Right atrium auricular region (tissue), 2 donors: ENCODE measurements around the gene MAN1C1. TPM values are rescaled to one million over a fixed set of nuclear protein-coding genes. Genes with fewer than 3 reads are reported as not detected.

Experiments
- DNase-seq: peaks from one replicate; pipeline ENCODE4 v3.0.0-alpha.2; 2019; ENCODE audit warnings: low spot score
- H3K27ac ChIP-seq, 2 donors: fragments of 200-600 bp; sonication (generic); 1 replicate in 1 of 2; 2 replicates in 1 of 2; pipeline ENCODE4 v1.5.1; 2016 to 2019
- H3K27me3 ChIP-seq, 2 donors: fragments of 200-600 bp; sonication (generic); one replicate each; pipeline versions ENCODE4 v1.5.1 to v1.6.0; 2017 to 2019
- H3K36me3 ChIP-seq: fragments of 200-600 bp; sonication (generic); one replicate; pipeline ENCODE4 v1.5.1; 2016
- H3K4me1 ChIP-seq, 2 donors: fragments of 200-600 bp; sonication (generic); one replicate each; pipeline versions ENCODE4 v1.5.1 to v1.6.0; 2017 to 2019
- H3K4me3 ChIP-seq, 2 donors: fragments of 200-600 bp; sonication (generic); 1 replicate in 1 of 2; 2 replicates in 1 of 2; pipeline ENCODE4 v1.5.1; 2017 to 2019; ENCODE audit warnings: mild to moderate bottlenecking in 1 of 2, moderate library complexity in 1 of 2
- H3K9me3 ChIP-seq, 2 donors: fragments of 200-600 bp; sonication (generic); one replicate each; pipeline ENCODE4 v1.5.1; 2019
- CTCF ChIP-seq, 2 donors: fragments of 200-600 bp; sonication (generic); IDR thresholded peaks; one replicate each; pipeline ENCODE4 v1.5.1; 2019; ENCODE audit warnings: antibody characterized with exemption in 2 of 2
- total RNA-seq, 2 donors: library from RNA; depleted of rRNA; stranded (reverse); fragments of >200 nt; gene quantifications; one replicate each; pipeline ENCODE4 v1.1.0, GENCODE V29; 2016

MAN1C1 gene
- total RNA-seq, 2 donors from 2014 or later, result 9.4 to 13.6 TPM

GRCh38 chr1:25699500-25700143, 83.0 kb downstream of the MAN1C1 start:
- TF ChIP-seq CTCF (IDR thresholded peaks at IDR 0.05), result no peak
- DNase-seq, result no peak
- H3K4me3 ChIP-seq, result no peak overlapping the region

GRCh38 chr1:25700144-25700523, 83.5 kb downstream of the MAN1C1 start:
- H3K27ac ChIP-seq, result peak overlapping the region; percentile 75 to 89

More at GRCh38 chr1:25699500-25700143, 83.0 kb downstream of the MAN1C1 start:
- Histone ChIP-seq H3K27ac (peak overlapping the region; percentile 75 to 89), H3K4me1 (peaks cover 0 to 95% of the 10 kb centered on the region in 2 donors), H3K36me3 (no peaks in the 10 kb centered on the region), H3K9me3 (no peaks in the 10 kb centered on the region), H3K27me3 (no peaks in the 10 kb centered on the region)

GRCh38 chr1:25700626-25701025, 84.0 kb downstream of the MAN1C1 start:
- H3K27ac ChIP-seq, result peak overlapping the region; percentile 75 to 89
- no peaks in the 10 kb centered on the region for H3K27me3 ChIP-seq
- no peak overlapping the region for H3K4me3 ChIP-seq
- no peaks in the 10 kb centered on the region for H3K36me3 ChIP-seq
- H3K4me1 ChIP-seq, result peaks cover 0 to 95% of the 10 kb centered on the region in 2 donors
- H3K9me3 ChIP-seq, result no peaks in the 10 kb centered on the region
- DNase-seq, result no peak
- TF ChIP-seq CTCF (IDR thresholded peaks at IDR 0.05), result peak in 1 of 2 donors; percentile 18

More at GRCh38 chr1:25700144-25700523, 83.5 kb downstream of the MAN1C1 start:
- DNase-seq, result no peak
- Histone ChIP-seq H3K4me3 (no peak overlapping the region), H3K36me3 (no peaks in the 10 kb centered on the region), H3K27me3 (no peaks in the 10 kb centered on the region), H3K9me3 (no peaks in the 10 kb centered on the region), H3K4me1 (peaks cover 0 to 95% of the 10 kb centered on the region in 2 donors)
- no peak for TF ChIP-seq CTCF (IDR thresholded peaks at IDR 0.05)

GRCh38 chr1:25701030-25701785, 84.6 kb downstream of the MAN1C1 start:
- TF ChIP-seq CTCF (IDR thresholded peaks at IDR 0.05), result no peak
- peaks cover 0 to 95% of the 10 kb centered on the region in 2 donors for H3K4me1 ChIP-seq
- H3K36me3 ChIP-seq, result no peaks in the 10 kb centered on the region
- H3K27ac ChIP-seq, result peak overlapping the region; percentile 75 to 89
- no peak for DNase-seq
- H3K27me3 ChIP-seq, result no peaks in the 10 kb centered on the region
- H3K9me3 ChIP-seq, result no peaks in the 10 kb centered on the region
- H3K4me3 ChIP-seq, result no peak overlapping the region

GRCh38 chr1:25702101-25702775, 85.6 kb downstream of the MAN1C1 start:
- Histone ChIP-seq H3K9me3 (no peaks in the 10 kb centered on the region), H3K36me3 (no peaks in the 10 kb centered on the region), H3K27ac (peak overlapping the region; percentile 10 to 89), H3K27me3 (no peaks in the 10 kb centered on the region), H3K4me1 (peaks cover 0 to 98% of the 10 kb centered on the region in 2 donors), H3K4me3 (no peak overlapping the region)
- DNase-seq, result no peak
- TF ChIP-seq CTCF (IDR thresholded peaks at IDR 0.05), result no peak
